Panc1 (cell line): ENCODE data around the gene DHX34. TPM values are rescaled to one million over a fixed set of nuclear protein-coding genes. Genes with fewer than 3 reads are reported as not detected.

Experiments
- ATAC-seq: fragments of 200-7000 bp; cut with Tn5 transposase; 2 replicates; pipeline ENCODE4 v1.9.1; 2020; ENCODE audit warnings: mild to moderate bottlenecking, moderate library complexity
- BruUV-seq: library from RNA; stranded (reverse); fragments of 400-500 nt; replicated peaks from 2 replicates; lab custom pipeline; 2021; lab: Mats Ljungman, UMichigan
- CTCF ChIA-PET: fragments of 300-600 bp; sonication (Branson Sonifier 250); formaldehyde crosslinking; loops from one replicate; lab custom pipeline; 2022; ENCODE audit warnings: antibody characterized with exemption; lab: Charles Lee
- POLR2A ChIA-PET: fragments of 300-600 bp; sonication (Branson Sonifier 250); formaldehyde crosslinking; loops from one replicate; lab custom pipeline; 2022; ENCODE audit warnings: antibody characterized with exemption; lab: Charles Lee
- DNase-seq: peaks from one replicate; pipeline ENCODE4 v3.0.0-alpha.2; 2010; ENCODE audit warnings: low read depth, low spot score
- H3K27ac ChIP-seq: 2 replicates; pipeline ENCODE4 v1.5.1; 2011; ENCODE audit warnings: mild to moderate bottlenecking, low read length, inconsistent platforms
- H3K27me3 ChIP-seq: fragments of 200-500 bp; sonication (Bioruptor generic); 2 replicates; pipeline ENCODE4 v1.6.0; 2014; ENCODE audit warnings: low read length, inconsistent platforms; ENCODE audit not compliant: control insufficient read depth, insufficient read depth
- H3K36me3 ChIP-seq: fragments of 200-500 bp; sonication (Bioruptor generic); 2 replicates; pipeline ENCODE4 v1.5.1; 2014; ENCODE audit warnings: inconsistent platforms, mild to moderate bottlenecking, low read length, moderate library complexity; ENCODE audit not compliant: control insufficient read depth, insufficient read depth
- H3K4me1 ChIP-seq: 2 replicates; pipeline ENCODE4 v1.5.1; 2011; ENCODE audit warnings: inconsistent platforms, mild to moderate bottlenecking, low read length, moderate library complexity; ENCODE audit not compliant: control insufficient read depth, insufficient read depth
- H3K4me3 ChIP-seq, 2 experiments: 2 replicates each; pipeline ENCODE4 v1.5.1; 2011 to 2012; ENCODE audit warnings: low read depth in 2 of 2, low read length in 2 of 2, mild to moderate bottlenecking in 2 of 2, inconsistent platforms in 1 of 2, moderate library complexity in 1 of 2
- H3K9me3 ChIP-seq: fragments of 200-500 bp; sonication (Bioruptor generic); 2 replicates; pipeline ENCODE4 v1.5.1; 2014; ENCODE audit warnings: low read depth, mild to moderate bottlenecking, inconsistent platforms, low read length, moderate library complexity; ENCODE audit not compliant: control insufficient read depth, insufficient read depth
- POLR2AphosphoS5 ChIP-seq: IDR thresholded peaks from 2 replicates; pipeline ENCODE4 v1.6.1; 2012; ENCODE audit warnings: mild to moderate bottlenecking, low read depth, low read length, moderate library complexity
- SIN3A ChIP-seq: IDR thresholded peaks from 2 replicates; pipeline ENCODE4 v1.6.1; 2012; ENCODE audit warnings: low read depth, mild to moderate bottlenecking, low read length, moderate library complexity, borderline replicate concordance; ENCODE audit not compliant: insufficient read depth
- TCF7L2 ChIP-seq: IDR thresholded peaks from 2 replicates; pipeline ENCODE4 v1.6.1; 2011; ENCODE audit warnings: mild to moderate bottlenecking, low read depth, low read length, inconsistent platforms
- in situ Hi-C: cut with HindIII; loops from 2 replicates; pipeline ENCODE4 v1.10.0; 2016; ENCODE audit warnings: low sequenced_read_pairs, low pct_unique_long_range_greater_than_20kb
- intact Hi-C: fragments of 100-400 bp; cut with micrococcal nuclease; formaldehyde crosslinking; loops from one replicate; pipeline ENCODE4 v1.10.0; 2022; ENCODE audit not compliant: unreplicated experiment
- total RNA-seq: library from RNA; stranded (reverse); gene quantifications from one replicate; pipeline ENCODE4 v1.2.1, GENCODE V29; 2021; ENCODE audit not compliant: unreplicated experiment
- TF ChIP-seq, protein P1 (sequence below), 2 experiments: IDR thresholded peaks; 2 replicates each; pipeline ENCODE4 v1.6.1; 2011 to 2012; ENCODE audit warnings: low read depth in 2 of 2, control low read depth in 1 of 2, low read length in 1 of 2, mild to moderate bottlenecking in 1 of 2, moderate library complexity in 1 of 2; ENCODE audit not compliant: insufficient read depth in 1 of 2
- TF ChIP-seq, protein P2 (sequence below): fragments of 450-650 bp; IDR thresholded peaks from 2 replicates; pipeline ENCODE4 v1.5.1; 2017; ENCODE audit warnings: mild to moderate bottlenecking

Gene DHX34
- total RNA-seq, 1 experiment from 2014 or later: 29.2 TPM

DNA sequence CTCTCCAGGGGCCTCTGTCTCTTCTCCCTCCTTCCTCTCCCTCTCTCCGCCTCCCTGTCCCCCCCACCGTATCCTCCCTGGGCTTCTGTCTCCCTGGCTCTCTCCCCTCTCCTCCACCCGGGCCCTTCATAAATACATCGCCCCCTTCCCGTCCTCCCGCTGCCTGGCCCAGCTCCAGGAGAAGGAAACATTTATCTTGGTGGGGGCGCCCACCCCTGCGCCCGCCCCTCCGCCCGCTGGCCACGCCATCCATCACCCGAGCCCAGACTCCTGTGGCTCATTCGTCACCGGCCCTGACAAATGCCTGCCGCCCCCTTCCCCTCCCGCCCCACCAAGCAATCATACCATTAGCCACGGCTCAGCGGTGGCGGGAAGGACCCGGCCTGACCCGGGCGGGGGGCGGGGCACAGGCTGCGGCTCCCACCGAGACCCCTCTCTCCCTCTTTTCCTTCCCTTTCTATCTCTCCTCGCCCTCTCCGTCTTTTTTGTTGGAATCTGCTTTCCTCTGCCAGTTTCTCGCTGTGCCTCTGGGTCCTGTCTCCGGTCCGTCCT is 72.8 kb downstream of the DHX34 start:
- BruUV-seq: no TSS peak
- intact Hi-C loops (no loop called here), in situ Hi-C loops (no loop called here)
- Histone ChIP-seq H3K27ac (no peak overlapping the region), H3K4me1 (peaks cover 4% of the 10 kb centered on the region), H3K36me3 (no peaks in the 10 kb centered on the region), H3K9me3 (no peaks in the 10 kb centered on the region), H3K27me3 (peaks cover 8% of the 10 kb centered on the region; the same call in 1 of the 2 replicates), H3K4me3 (no peak overlapping the region)
- DNase-seq (no peak), ATAC-seq (no peak)
- ChIA-PET CTCF (no interaction called here), POLR2A (no interaction called here)
- TF ChIP-seq, protein P1, sequence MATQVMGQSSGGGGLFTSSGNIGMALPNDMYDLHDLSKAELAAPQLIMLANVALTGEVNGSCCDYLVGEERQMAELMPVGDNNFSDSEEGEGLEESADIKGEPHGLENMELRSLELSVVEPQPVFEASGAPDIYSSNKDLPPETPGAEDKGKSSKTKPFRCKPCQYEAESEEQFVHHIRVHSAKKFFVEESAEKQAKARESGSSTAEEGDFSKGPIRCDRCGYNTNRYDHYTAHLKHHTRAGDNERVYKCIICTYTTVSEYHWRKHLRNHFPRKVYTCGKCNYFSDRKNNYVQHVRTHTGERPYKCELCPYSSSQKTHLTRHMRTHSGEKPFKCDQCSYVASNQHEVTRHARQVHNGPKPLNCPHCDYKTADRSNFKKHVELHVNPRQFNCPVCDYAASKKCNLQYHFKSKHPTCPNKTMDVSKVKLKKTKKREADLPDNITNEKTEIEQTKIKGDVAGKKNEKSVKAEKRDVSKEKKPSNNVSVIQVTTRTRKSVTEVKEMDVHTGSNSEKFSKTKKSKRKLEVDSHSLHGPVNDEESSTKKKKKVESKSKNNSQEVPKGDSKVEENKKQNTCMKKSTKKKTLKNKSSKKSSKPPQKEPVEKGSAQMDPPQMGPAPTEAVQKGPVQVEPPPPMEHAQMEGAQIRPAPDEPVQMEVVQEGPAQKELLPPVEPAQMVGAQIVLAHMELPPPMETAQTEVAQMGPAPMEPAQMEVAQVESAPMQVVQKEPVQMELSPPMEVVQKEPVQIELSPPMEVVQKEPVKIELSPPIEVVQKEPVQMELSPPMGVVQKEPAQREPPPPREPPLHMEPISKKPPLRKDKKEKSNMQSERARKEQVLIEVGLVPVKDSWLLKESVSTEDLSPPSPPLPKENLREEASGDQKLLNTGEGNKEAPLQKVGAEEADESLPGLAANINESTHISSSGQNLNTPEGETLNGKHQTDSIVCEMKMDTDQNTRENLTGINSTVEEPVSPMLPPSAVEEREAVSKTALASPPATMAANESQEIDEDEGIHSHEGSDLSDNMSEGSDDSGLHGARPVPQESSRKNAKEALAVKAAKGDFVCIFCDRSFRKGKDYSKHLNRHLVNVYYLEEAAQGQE (IDR thresholded peaks at IDR 0.05; ENCODE audit: insufficient read depth in 1 of 2, low read depth in 2 of 2, low read length in 1 of 2): no peak
- TF ChIP-seq SIN3A: no peak
- TF ChIP-seq TCF7L2: no peak
- TF ChIP-seq, protein P2, sequence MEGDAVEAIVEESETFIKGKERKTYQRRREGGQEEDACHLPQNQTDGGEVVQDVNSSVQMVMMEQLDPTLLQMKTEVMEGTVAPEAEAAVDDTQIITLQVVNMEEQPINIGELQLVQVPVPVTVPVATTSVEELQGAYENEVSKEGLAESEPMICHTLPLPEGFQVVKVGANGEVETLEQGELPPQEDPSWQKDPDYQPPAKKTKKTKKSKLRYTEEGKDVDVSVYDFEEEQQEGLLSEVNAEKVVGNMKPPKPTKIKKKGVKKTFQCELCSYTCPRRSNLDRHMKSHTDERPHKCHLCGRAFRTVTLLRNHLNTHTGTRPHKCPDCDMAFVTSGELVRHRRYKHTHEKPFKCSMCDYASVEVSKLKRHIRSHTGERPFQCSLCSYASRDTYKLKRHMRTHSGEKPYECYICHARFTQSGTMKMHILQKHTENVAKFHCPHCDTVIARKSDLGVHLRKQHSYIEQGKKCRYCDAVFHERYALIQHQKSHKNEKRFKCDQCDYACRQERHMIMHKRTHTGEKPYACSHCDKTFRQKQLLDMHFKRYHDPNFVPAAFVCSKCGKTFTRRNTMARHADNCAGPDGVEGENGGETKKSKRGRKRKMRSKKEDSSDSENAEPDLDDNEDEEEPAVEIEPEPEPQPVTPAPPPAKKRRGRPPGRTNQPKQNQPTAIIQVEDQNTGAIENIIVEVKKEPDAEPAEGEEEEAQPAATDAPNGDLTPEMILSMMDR: no peak
- no peak for TF ChIP-seq POLR2AphosphoS5

DNA sequence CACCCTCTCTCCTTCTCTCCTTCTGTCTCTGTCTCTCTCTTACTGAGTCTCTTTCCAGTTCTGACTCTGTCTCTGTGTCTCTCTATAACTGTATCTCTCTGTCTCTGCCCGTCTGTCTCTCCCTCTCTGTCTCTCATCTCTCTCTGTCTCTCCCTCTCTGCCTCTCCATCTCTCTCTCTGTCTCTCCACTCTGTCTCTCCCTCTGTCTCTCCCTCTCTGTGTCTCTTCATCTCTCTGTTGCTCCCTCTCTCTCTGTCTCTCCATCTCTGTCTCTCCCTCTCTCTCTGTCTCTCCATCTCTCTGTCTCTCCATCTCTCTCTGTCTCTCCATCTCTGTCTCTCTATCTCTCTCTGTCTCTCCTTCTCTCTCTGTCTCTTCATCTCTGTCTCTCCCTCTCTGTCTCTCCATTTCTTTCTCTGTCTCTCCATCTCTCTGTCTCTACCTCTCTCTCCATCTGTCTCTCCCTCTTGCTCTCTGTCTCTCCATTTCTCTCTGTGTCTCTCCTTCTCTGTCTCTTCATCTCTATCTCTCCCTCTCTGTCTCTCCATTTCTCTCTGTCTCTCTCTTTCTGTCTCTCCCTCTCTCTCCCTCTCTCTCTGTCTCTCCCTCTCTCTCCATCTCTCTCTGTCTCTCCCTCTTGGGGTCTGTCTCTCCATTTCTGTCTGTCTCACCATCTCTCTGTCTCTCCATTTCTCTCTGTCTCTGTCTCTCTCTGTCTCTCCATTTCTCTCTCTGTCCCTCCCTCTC is 73.5 kb downstream of the DHX34 start:
- in situ Hi-C loops (no loop called here), intact Hi-C loops (no loop called here)
- Histone ChIP-seq H3K27ac (no peak overlapping the region), H3K4me3 (no peak overlapping the region), H3K9me3 (no peaks in the 10 kb centered on the region), H3K36me3 (no peaks in the 10 kb centered on the region), H3K4me1 (peaks cover 3% of the 10 kb centered on the region; the same call in 1 of the 2 replicates), H3K27me3 (peaks cover 8% of the 10 kb centered on the region; the same call in 1 of the 2 replicates)
- ATAC-seq: no peak
- ChIA-PET CTCF (no interaction called here), POLR2A (no interaction called here)
- no TSS peak for BruUV-seq
- TF ChIP-seq POLR2AphosphoS5 (no peak), TCF7L2 (no peak), SIN3A (no peak)
- TF ChIP-seq, protein P1 (IDR thresholded peaks at IDR 0.05; ENCODE audit: insufficient read depth in 1 of 2, low read depth in 2 of 2, low read length in 1 of 2): no peak
- TF ChIP-seq, protein P2: no peak
- no peak for DNase-seq
